Middle frontal gyrus (tissue), 1 donor: Measurements from ENCODE around the gene PLA2G6.
A peak's percentile ranks its signal among the peaks of the same experiment; 100 is the strongest.

Source experiments
- DNase-seq: peaks from one replicate; pipeline ENCODE4 v3.0.0-alpha.2; 2015; ENCODE audit warnings: low spot score; ENCODE audit errors: extremely low spot score

Gene PLA2G6

GRCh38 chr22:38214302-38215056, 32.8 kb upstream of the PLA2G6 start:
- no peak for DNase-seq

- DNase-seq = no peak
Observed at GRCh38 chr22:38213990-38214301, 32.3 kb upstream of the PLA2G6 start.

DNA sequence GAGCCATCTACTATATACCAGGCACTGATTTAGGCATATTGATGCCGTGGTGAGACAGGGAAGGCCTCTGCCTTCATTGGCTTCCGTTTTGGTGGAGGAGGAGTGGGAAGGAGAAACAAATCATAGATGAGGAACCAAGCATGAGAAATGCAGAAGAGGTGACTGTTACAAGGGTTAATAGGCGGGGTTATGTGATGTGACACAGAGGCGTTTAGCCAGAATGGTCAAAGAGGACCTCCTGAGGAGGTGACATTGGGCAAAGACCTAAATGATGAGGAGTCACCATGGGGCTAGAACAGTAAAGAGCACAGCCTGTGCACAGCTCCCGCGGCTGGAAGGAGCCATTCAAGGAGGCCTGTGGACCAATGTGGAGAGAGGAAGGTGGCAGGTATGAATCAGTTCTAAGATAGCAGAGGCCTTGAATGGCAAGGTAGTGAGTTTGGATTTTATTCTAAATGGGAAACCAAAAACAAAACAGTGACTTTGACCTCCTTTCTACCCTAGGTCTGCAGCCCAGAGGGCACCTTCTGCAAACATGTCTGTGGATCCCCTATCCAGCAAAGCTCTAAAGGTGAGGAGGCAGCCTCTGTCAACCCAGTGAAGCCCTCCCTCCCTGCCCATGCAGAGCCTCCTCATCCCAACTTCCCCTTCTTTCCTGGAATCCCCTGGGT, 31.8 kb upstream of the PLA2G6 start:
- DNase-seq = no peak

- no peak for DNase-seq
Observed at GRCh38 chr22:38212442-38212841, 30.8 kb upstream of the PLA2G6 start.

- no peak for DNase-seq
Observed at GRCh38 chr22:38211556-38211955, 29.9 kb upstream of the PLA2G6 start.

- DNase-seq = no peak
Observed at GRCh38 chr22:38208551-38208968, 26.9 kb upstream of the PLA2G6 start.

DNA sequence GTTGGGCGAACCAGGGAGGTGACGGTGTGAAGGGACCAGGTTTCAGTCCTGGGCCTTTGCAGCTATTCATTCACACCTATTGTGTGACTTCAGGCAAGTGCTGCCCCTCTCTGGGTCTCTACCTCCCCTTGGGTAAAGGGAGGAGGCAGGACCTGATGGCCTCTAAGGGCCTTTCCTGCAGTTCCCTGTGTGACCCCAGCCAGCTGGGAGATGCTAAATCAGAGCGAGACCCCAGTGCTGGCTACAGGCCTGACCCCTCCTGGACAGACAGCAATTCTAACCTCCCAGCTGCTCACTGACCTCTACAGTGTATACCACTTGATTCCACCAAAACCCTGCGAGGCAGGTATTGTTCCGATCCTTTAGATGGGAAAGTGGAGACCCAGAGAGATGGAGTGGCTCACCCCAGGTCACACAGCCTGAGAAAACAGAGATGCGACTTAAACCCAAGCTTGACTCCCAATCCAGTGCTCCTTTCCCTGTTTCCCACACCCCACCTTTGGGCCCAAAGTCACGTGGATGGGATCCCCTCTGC, 26.3 kb upstream of the PLA2G6 start:
- DNase-seq = no peak

DNA sequence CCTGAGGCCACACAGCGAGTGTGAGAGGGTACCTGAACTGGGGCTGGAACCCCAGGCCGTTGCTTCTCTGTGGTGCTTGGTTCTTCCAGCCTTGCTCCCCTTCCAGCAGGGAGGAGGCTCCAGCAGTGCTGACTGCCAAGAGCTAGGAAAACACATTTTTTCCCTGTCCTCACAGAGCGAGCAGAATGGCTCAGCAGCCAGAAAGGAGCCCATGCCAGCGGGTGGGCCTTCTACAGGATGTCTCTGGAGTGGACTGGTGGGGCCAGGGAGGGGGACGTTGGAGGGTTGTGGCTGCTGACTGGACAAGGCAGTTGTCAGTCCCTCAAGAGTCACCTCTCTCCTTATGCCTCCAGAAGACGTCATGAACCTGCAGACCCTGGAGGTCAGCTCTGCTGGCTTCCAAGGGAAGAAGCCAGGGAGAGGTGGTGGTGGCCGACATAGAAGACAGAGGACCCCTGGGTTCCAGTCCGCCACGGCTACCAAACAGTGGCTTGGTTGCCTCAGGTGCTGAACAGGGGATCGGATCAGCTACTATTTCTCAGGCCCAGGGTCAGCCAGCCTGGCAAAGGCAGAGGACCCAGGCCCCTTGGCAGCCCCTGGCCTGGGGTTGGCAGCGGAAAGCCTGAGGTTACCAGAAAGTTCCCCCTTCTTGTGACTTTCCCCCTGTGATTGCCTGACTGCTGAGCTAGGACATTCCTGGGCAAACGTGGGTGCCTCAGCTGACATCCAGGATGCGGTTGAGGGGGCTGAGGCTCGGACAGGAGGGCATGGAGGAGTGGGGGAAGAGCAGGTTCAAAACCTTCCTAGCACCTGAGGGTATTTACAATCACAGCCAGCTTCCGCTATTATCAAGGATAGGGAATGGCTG, 23.9 kb upstream of the PLA2G6 start:
- DNase-seq = no peak

GRCh38 chr22:38204784-38205183, 23.2 kb upstream of the PLA2G6 start:
- DNase-seq = no peak

DNA sequence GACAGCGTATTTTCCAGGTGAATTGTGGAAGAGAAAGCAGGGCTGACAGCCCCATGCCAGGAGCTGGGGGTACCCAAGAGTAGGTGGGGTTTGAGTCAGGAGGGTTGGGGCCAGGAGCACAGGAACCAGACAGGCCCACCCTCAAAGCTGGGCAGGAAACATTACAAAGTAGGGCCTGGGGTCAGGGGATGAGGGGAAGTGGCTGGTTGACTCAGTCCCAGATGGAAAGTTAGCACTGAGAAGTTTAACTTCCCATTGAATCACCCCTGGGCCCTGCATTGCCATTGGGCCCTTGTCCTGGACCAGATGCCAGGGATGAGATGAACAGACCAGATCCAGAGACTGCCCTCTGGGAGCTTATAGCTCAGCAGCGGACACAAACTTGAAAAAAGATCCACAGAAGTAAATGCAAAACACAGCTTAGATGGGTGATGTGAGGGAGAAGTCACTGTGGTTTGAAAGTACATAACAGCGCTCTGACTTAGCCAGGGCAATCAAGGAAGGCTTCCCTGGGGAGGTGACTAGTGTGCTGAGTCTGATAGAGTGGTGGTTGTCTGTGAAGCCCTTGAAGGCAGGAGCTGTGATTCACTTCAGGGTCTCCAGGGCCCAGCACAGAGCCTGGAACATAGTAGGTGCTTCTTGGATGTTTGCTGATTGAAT, 22.4 kb upstream of the PLA2G6 start:
- DNase-seq = no peak

- no peak for DNase-seq
Observed at GRCh38 chr22:38203090-38203810, 21.6 kb upstream of the PLA2G6 start.

DNA sequence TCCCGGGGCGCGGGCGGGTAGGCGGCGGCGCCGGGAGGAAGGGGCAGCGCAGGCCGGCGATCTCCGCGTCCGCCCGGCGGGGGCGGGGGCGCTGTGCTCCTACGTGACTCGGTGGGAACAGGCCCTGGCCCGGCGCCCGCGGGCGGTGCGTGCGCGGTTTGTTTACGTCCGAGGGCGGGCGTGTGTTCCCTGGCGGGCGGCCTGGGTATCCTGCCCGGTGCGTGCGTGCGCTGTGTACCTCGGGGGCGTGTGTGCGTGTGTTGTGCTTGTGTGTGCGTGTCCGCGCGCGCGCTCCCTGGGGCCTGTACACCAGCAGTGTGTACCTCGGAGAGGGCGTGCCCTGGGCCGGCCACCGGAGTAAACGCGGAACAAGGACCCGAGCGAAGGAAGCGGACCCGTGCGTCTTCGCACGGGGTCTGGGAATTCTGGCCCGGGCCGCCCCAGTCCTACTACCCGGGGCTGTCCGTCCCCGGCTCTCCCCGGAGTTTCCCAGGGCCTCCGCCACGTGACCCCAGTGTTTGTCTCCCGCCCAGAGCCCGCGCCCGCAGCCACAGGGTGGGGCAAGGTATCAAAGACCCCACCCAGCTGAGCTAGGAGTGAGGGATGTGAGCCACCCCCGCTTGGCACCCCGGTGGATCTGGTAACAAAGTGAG, 20.9 kb upstream of the PLA2G6 start:
- DNase-seq = no peak

DNA sequence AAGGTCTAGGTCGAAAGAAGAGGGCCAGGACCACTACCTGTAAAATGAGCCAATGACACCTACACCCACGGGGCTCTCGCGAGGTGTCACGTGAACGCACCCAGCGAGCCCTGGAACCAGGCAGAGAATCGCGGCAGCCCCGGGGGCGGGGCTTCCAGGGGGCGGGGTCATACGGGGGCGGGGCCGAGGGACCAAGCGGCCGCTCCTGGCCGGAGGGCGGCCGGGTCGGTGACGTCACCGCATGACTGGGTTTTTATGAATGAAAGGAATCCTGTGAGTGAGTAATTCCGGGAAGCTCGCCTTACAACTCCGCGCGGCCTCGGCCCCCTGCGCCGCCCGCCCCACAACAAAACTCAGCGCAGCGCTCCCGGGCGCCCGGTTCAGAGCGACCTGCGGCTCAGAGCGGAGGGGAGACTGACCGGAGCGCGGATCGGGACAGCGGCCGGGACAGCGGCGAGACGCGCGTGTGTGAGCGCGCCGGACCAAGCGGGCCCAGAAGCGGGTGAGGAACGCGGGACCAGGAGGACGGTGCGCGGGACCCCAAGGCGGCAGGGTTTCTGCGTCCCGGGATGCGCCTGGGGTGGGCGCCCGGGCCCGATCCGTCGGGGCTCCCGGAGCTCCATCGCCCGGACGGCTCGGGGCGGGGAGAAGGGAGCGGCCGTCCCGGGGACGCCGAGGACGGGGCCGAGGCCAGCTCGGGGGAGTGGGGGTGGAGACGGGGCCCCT, 20.2 kb upstream of the PLA2G6 start, which contains the start of gene MAFF:
Gene MAFF (plus strand): TSS at position 284 of the 726 bp plus-strand sequence. CDS start 11,860 bp downstream, outside the sequence.
- DNase-seq = peak; percentile 73

- DNase-seq = no peak
Observed at GRCh38 chr22:38201371-38201710, 19.7 kb upstream of the PLA2G6 start.

- no peak for DNase-seq
Observed at GRCh38 chr22:38199826-38200559, 18.4 kb upstream of the PLA2G6 start.

- no peak for DNase-seq
Observed at GRCh38 chr22:38196791-38197419, 15.3 kb upstream of the PLA2G6 start.

GRCh38 chr22:38193580-38193979, 11.9 kb upstream of the PLA2G6 start:
- no peak for DNase-seq

DNA sequence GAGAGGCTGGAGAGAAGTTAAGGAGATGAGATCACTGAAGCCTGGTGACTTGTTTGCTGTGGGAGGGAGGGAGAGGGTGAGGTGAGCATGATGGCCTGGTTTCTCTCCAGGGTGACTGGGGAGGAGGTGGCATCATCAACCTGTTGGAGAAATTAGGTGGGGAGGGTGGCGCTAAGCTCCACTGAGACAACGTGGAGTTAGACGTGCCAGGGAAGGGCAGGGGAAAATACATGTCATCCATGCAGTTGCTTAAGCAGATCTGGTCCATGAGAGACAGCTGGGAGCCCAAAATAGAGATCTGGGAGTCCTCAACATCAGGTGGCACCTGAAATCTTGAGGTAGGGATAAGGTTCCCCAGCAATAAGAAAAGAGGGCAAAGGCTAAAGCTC, 10.8 kb upstream of the PLA2G6 start:
- no peak for DNase-seq
